A549 (cell line): ENCODE measurements around the gene SPINK13.

Experiments used
- NFE2L2 ChIP-seq: fragments of 150-350 bp; conservative IDR thresholded peaks from 2 replicates; pipeline ENCODE4 v1.6.1; 2014; ENCODE audit warnings: low read length
- POLR2A ChIP-seq: IDR thresholded peaks from 2 replicates; pipeline ENCODE4 v1.6.1; 2012; ENCODE audit warnings: mild to moderate bottlenecking, low read length
- TF ChIP-seq, protein P1 (sequence below): IDR thresholded peaks from 2 replicates; pipeline ENCODE4 v1.6.1; 2012

- TF ChIP-seq, protein P1, sequence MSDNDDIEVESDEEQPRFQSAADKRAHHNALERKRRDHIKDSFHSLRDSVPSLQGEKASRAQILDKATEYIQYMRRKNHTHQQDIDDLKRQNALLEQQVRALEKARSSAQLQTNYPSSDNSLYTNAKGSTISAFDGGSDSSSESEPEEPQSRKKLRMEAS: no peak
- TF ChIP-seq POLR2A (no peak), NFE2L2 (no peak)
Observed at GRCh38 chr5:148261221-148261620, 7.4 kb upstream of the SPINK13 start.
